HCT116 (cell line): ENCODE data around the gene ASB1. TPM values are rescaled to one million over a fixed set of nuclear protein-coding genes. Genes with fewer than 3 reads are reported as not detected.

Experiments
- ATAC-seq: fragments of 200-7000 bp; cut with Tn5 transposase; 2 replicates; pipeline ENCODE4 v1.9.1; 2020; ENCODE audit warnings: mild to moderate bottlenecking, moderate library complexity
- BruUV-seq: library from RNA; stranded (reverse); fragments of 400-500 nt; replicated peaks from 2 replicates; lab custom pipeline; 2021; lab: Mats Ljungman, UMichigan
- CTCF ChIA-PET: fragments of 300-600 bp; sonication (Branson Sonifier 250); formaldehyde crosslinking; loops from one replicate; lab custom pipeline; 2021; ENCODE audit warnings: antibody characterized with exemption; lab: Charles Lee
- POLR2A ChIA-PET: fragments of 300-600, 350-600 bp; sonication (Branson Sonifier 250); formaldehyde crosslinking; loops from one replicate; lab custom pipeline; 2021; ENCODE audit warnings: antibody characterized with exemption; lab: Charles Lee
- RAD21 ChIA-PET, 2 experiments: fragments of 300-600 bp; sonication (Branson Sonifier 250); formaldehyde crosslinking; loops; one replicate each; lab custom pipeline; 2023; ENCODE audit warnings: low total read pairs in 2 of 2; ENCODE audit not compliant: uncharacterized antibody in 2 of 2, unreplicated experiment in 2 of 2, low non-redundant PET in 1 of 2; lab: Charles Lee
- DNase-seq: peaks from one replicate; pipeline ENCODE4 v3.0.0-alpha.2; 2010; ENCODE audit warnings: low read depth, low spot score
- H2AFZ ChIP-seq: fragments of 200-600 bp; shearing (Covaris generic), sonication (generic); 2 replicates; pipeline ENCODE4 v1.6.1; 2017; ENCODE audit warnings: low read depth, mixed run types, mixed read lengths, antibody characterized with exemption, low read length; ENCODE audit not compliant: poor library complexity, severe bottlenecking
- H3K27ac ChIP-seq: 2 replicates; pipeline ENCODE4 v1.5.1; 2012; ENCODE audit warnings: low read depth, low read length
- H3K27me3 ChIP-seq: fragments of 200-600 bp; sonication (generic); 2 replicates; pipeline ENCODE4 v1.6.1; 2016; ENCODE audit warnings: mixed run types, low read length, mixed read lengths; ENCODE audit not compliant: insufficient read depth
- H3K36me3 ChIP-seq, 2 experiments: fragments of 200-500 bp in 1 of 2; fragments of 200-600 bp in 1 of 2; sonication (Bioruptor generic) in 1 of 2; sonication (generic) in 1 of 2; 2 replicates each; pipeline versions ENCODE4 v1.5.1 to v1.6.1; 2014 to 2016; ENCODE audit warnings: low read length in 2 of 2, inconsistent platforms in 1 of 2, mixed read lengths in 1 of 2, mixed run types in 1 of 2; ENCODE audit not compliant: insufficient read depth in 2 of 2, control insufficient read depth in 1 of 2
- H3K4me1 ChIP-seq, 2 experiments: fragments of 200-600 bp in 1 of 2; sonication (generic) in 1 of 2; 2 replicates each; pipeline versions ENCODE4 v1.5.1 to v1.6.1; 2012 to 2017; ENCODE audit warnings: low read length in 2 of 2, inconsistent platforms in 1 of 2, mild to moderate bottlenecking in 1 of 2, mixed read lengths in 1 of 2, mixed run types in 1 of 2, moderate library complexity in 1 of 2; ENCODE audit not compliant: insufficient read depth in 2 of 2, control insufficient read depth in 1 of 2
- H3K4me2 ChIP-seq: fragments of 200-600 bp; sonication (generic); 2 replicates; pipeline ENCODE4 v1.6.1; 2017; ENCODE audit warnings: mixed run types, low read length, mixed read lengths
- H3K4me3 ChIP-seq, 2 experiments: fragments of 200-600 bp in 1 of 2; sonication (generic) in 1 of 2; replicated peaks in 1 of 2; 2 replicates each; pipeline ENCODE4 v1.5.1; 2011 to 2016; ENCODE audit warnings: low read length in 2 of 2, control low read depth in 1 of 2, low read depth in 1 of 2, mild to moderate bottlenecking in 1 of 2, mixed read lengths in 1 of 2, mixed run types in 1 of 2
- H3K79me2 ChIP-seq: fragments of 200-600 bp; sonication (generic); 2 replicates; pipeline ENCODE4 v1.6.1; 2017; ENCODE audit warnings: mild to moderate bottlenecking, mixed run types, low read length, moderate library complexity, mixed read lengths; ENCODE audit not compliant: insufficient read depth
- H3K9ac ChIP-seq: fragments of 200-600 bp; sonication (generic); 2 replicates; pipeline ENCODE4 v1.6.1; 2016; ENCODE audit warnings: low read length, mixed read lengths
- H3K9me2 ChIP-seq: fragments of 200-600 bp; sonication (generic), shearing (Covaris generic); 2 replicates; pipeline ENCODE4 v1.6.1; 2017; ENCODE audit warnings: mixed run types, mild to moderate bottlenecking, moderate library complexity; ENCODE audit not compliant: insufficient read depth
- H3K9me3 ChIP-seq, 2 experiments: fragments of 200-500 bp in 1 of 2; fragments of 200-600 bp in 1 of 2; sonication (Bioruptor generic) in 1 of 2; sonication (generic) in 1 of 2; 2 replicates each; pipeline ENCODE4 v1.6.1; 2014 to 2017; ENCODE audit warnings: low read length in 2 of 2, mixed read lengths in 2 of 2, inconsistent platforms in 1 of 2, low read depth in 1 of 2, mild to moderate bottlenecking in 1 of 2, mixed run types in 1 of 2, moderate library complexity in 1 of 2; ENCODE audit not compliant: control insufficient read depth in 1 of 2, insufficient read depth in 1 of 2
- H4K20me1 ChIP-seq: fragments of 200-600 bp; sonication (generic), shearing (Covaris generic); 2 replicates; pipeline ENCODE4 v1.6.1; 2017; ENCODE audit warnings: mixed run types, mild to moderate bottlenecking, moderate library complexity; ENCODE audit not compliant: insufficient read depth
- ATF3 ChIP-seq: IDR thresholded peaks from 2 replicates; pipeline ENCODE4 v1.6.1; 2012
- CBX3 ChIP-seq: IDR thresholded peaks from 2 replicates; pipeline ENCODE4 v1.6.1; 2012; ENCODE audit warnings: low read depth
- CEBPB ChIP-seq: IDR thresholded peaks from 2 replicates; pipeline ENCODE4 v1.6.1; 2012; ENCODE audit warnings: low read depth
- CTCF ChIP-seq, 3 experiments: fragments of 200-600 bp in 1 of 3; sonication (generic) in 1 of 3; IDR thresholded peaks in 2 of 3; conservative IDR thresholded peaks in 1 of 3; 2 replicates each; pipeline ENCODE4 v1.5.1; 2012 to 2017; ENCODE audit warnings: low read depth in 2 of 3, low read length in 2 of 3, antibody characterized with exemption in 1 of 3, borderline replicate concordance in 1 of 3, control low read depth in 1 of 3, mild to moderate bottlenecking in 1 of 3, mixed read lengths in 1 of 3, mixed run types in 1 of 3, moderate library complexity in 1 of 3; ENCODE audit not compliant: insufficient read depth in 1 of 3
- EGR1 ChIP-seq: IDR thresholded peaks from 2 replicates; pipeline ENCODE4 v1.6.1; 2012; ENCODE audit warnings: low read depth
- ELF1 ChIP-seq: IDR thresholded peaks from 2 replicates; pipeline ENCODE4 v1.6.1; 2012; ENCODE audit warnings: low read depth, borderline replicate concordance
- EZH2 ChIP-seq: fragments of 200-600 bp; sonication (generic); IDR thresholded peaks from 2 replicates; pipeline ENCODE4 v1.6.1; 2017; ENCODE audit warnings: antibody characterized with exemption, mixed run types
- EZH2phosphoT487 ChIP-seq: fragments of 200-600 bp; IDR thresholded peaks from 2 replicates; pipeline ENCODE4 v1.6.1; 2018; ENCODE audit warnings: antibody characterized with exemption, borderline replicate concordance
- FOSL1 ChIP-seq: IDR thresholded peaks from 2 replicates; pipeline ENCODE4 v1.6.1; 2012; ENCODE audit warnings: low read depth
- JUND ChIP-seq: IDR thresholded peaks from 2 replicates; pipeline ENCODE4 v1.6.1; 2012
- MAX ChIP-seq: IDR thresholded peaks from 2 replicates; pipeline ENCODE4 v1.6.1; 2012
- POLR2AphosphoS5 ChIP-seq: IDR thresholded peaks from 2 replicates; pipeline ENCODE4 v1.6.1; 2011; ENCODE audit warnings: mild to moderate bottlenecking, low read depth, low read length, moderate library complexity
- RAD21 ChIP-seq: IDR thresholded peaks from 2 replicates; pipeline ENCODE4 v1.6.1; 2012; ENCODE audit warnings: low read depth, mild to moderate bottlenecking
- SP1 ChIP-seq: IDR thresholded peaks from 2 replicates; pipeline ENCODE4 v1.6.1; 2012; ENCODE audit warnings: low read depth
- SRF ChIP-seq: IDR thresholded peaks from 2 replicates; pipeline ENCODE4 v1.6.1; 2012; ENCODE audit warnings: low read depth
- TCF7L2 ChIP-seq: IDR thresholded peaks from 2 replicates; pipeline ENCODE4 v1.7.0; 2011; ENCODE audit warnings: borderline replicate concordance, inconsistent platforms; ENCODE audit not compliant: insufficient read depth, insufficient read length; ENCODE audit errors: extremely low read depth
- YY1 ChIP-seq: IDR thresholded peaks from 2 replicates; pipeline ENCODE4 v1.6.1; 2011; ENCODE audit warnings: low read length, low read depth, moderate library complexity, mild to moderate bottlenecking; ENCODE audit not compliant: insufficient replicate concordance; ENCODE audit errors: extremely low read depth
- ZBTB33 ChIP-seq: IDR thresholded peaks from 2 replicates; pipeline ENCODE4 v1.6.1; 2011; ENCODE audit warnings: mild to moderate bottlenecking, low read length, moderate library complexity; ENCODE audit not compliant: insufficient replicate concordance; ENCODE audit errors: extremely low read depth
- ZFX ChIP-seq: fragments of 450-650 bp; IDR thresholded peaks from 2 replicates; pipeline ENCODE4 v1.6.1; 2017
- ZNF274 ChIP-seq: fragments of 200-500 bp; sonication (Bioruptor generic); IDR thresholded peaks from 2 replicates; pipeline ENCODE4 v1.6.1; 2014; ENCODE audit warnings: mild to moderate bottlenecking, low read depth, low read length, inconsistent platforms
- intact Hi-C: fragments of 100-400 bp; cut with micrococcal nuclease; formaldehyde crosslinking; loops from 2 replicates; pipeline ENCODE4 v1.10.0; 2022
- total RNA-seq: library from RNA; stranded (reverse); gene quantifications from one replicate; pipeline ENCODE4 v1.2.1, GENCODE V29; 2021; ENCODE audit not compliant: unreplicated experiment

The ASB1 gene
- total RNA-seq, 1 experiment from 2014 or later, result 43.1 TPM

- ChIA-PET CTCF (no interaction called here), RAD21 (no interaction called here), POLR2A (no interaction called here)
- ATAC-seq (no peak), DNase-seq (no peak)
- Histone ChIP-seq H2AFZ (no peak overlapping the region), H3K4me3 (no peak overlapping the region), H3K36me3 (no peaks in the 10 kb centered on the region), H3K9ac (no peak overlapping the region), H3K9me2 (no peaks in the 10 kb centered on the region), H3K27me3 (no peaks in the 10 kb centered on the region), H3K79me2 (no peaks in the 10 kb centered on the region), H4K20me1 (no peaks in the 10 kb centered on the region), H3K4me2 (no peak overlapping the region), H3K27ac (no peak overlapping the region), H3K9me3 (no peaks in the 10 kb centered on the region), H3K4me1 (no peaks in the 10 kb centered on the region)
- TF ChIP-seq EZH2 (no peak), MAX (no peak), TCF7L2 (no peak), CBX3 (no peak), SRF (no peak), ELF1 (no peak), ZBTB33 (no peak), POLR2AphosphoS5 (no peak), SP1 (no peak), ZNF274 (no peak), JUND (no peak), YY1 (no peak), CEBPB (no peak), RAD21 (no peak), EGR1 (no peak), CTCF (IDR thresholded peaks at IDR 0.05 in 2 of 3, conservative IDR thresholded peaks at IDR 0.05 in 1 of 3; ENCODE audit: borderline replicate concordance in 1 of 3, insufficient read depth in 1 of 3, low read depth in 2 of 3, low read length in 2 of 3) (no peak), ZFX (no peak), EZH2phosphoT487 (no peak), ATF3 (no peak), FOSL1 (no peak)
- no TSS peak for BruUV-seq
- intact Hi-C loops, result no loop called here
Measured at GRCh38 chr2:238406998-238407285, 19.8 kb upstream of the ASB1 start.
